Measurements from ENCODE around the gene TNRC6C. TPM values are rescaled to one million over a fixed set of nuclear protein-coding genes. Genes with fewer than 3 reads are reported as not detected.
A peak's percentile ranks its signal among the peaks of the same experiment; 100 is the strongest.

TNRC6C gene
- total and polyA plus RNA-seq, 5 donors from 2014 or later, result 2.3 to 77.1 (median 3.0) TPM

DNA sequence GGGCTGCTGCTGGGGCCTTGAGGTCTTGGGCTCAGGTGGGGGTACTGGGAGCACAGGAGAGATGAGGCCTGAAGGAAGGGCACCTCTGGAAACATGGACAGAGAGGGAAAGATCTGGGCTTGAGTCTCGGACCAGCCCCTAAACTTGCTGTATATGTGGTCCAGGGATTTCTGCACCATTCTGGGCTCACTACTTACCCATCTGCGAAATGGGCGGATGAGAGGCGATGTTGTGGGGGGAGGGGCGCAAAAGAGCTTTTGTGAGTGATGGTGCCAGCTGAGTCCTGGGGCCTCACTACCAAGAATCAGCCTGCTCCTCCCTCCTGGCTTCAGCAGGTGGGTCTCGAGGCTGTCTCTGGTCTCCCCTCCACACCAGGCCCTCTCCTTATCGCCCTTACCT lies 188.0 kb downstream of the TNRC6C start:
- ATAC-seq (ENCODE audit: low read depth in 2 of 2) (no peak), DNase-seq (no peak)
- H3K9me3 ChIP-seq (ENCODE audit: control insufficient read depth in 2 of 2, low read length in 2 of 2), result no peaks in the 10 kb centered on the region
- Mint-ChIP-seq H3K27me3 (peaks cover 4% of the 10 kb centered on the region), H3K4me1 (peaks cover 0 to 41% (median 10%) of the 10 kb centered on the region in 4 donors), H3K36me3 (peaks cover under 1% of the 10 kb centered on the region), H3K9me3 (no peaks in the 10 kb centered on the region), H3K27ac (peak overlapping the region in 1 of 3 donors; percentile 84), H3K4me3 (no peak overlapping the region)
- H3K27me3 ChIP-seq (ENCODE audit: control insufficient read depth, insufficient read depth, low read length), result no peaks in the 10 kb centered on the region
- H3K27ac ChIP-seq (ENCODE audit: insufficient read depth, low read length, poor library complexity, severe bottlenecking), result no peak overlapping the region
- H3K36me3 ChIP-seq (ENCODE audit: control insufficient read depth, insufficient read depth, low read length), result peaks cover 8% of the 10 kb centered on the region
- peaks cover 33% of the 10 kb centered on the region for H3K4me1 ChIP-seq (ENCODE audit: control insufficient read depth, insufficient read depth, low read length, poor library complexity, severe bottlenecking)
- H3K4me3 ChIP-seq (ENCODE audit: low read depth, low read length), result no peak overlapping the region

- peaks cover 8% of the 10 kb centered on the region for H3K36me3 ChIP-seq (ENCODE audit: control insufficient read depth, insufficient read depth, low read length)
- no peak overlapping the region for H3K27ac ChIP-seq (ENCODE audit: insufficient read depth, low read length, poor library complexity, severe bottlenecking)
- no peak overlapping the region for H3K4me3 ChIP-seq (ENCODE audit: low read depth, low read length)
- no peaks in the 10 kb centered on the region for H3K9me3 ChIP-seq (ENCODE audit: control insufficient read depth in 2 of 2, low read length in 2 of 2)
- Mint-ChIP-seq H3K9me3 (no peaks in the 10 kb centered on the region), H3K4me3 (no peak overlapping the region), H3K4me1 (peaks cover 0 to 39% (median 10%) of the 10 kb centered on the region in 4 donors), H3K27me3 (peaks cover 4% of the 10 kb centered on the region), H3K36me3 (no peaks in the 10 kb centered on the region), H3K27ac (peak overlapping the region in 2 of 3 donors; percentile 36 to 84)
- peaks cover 29% of the 10 kb centered on the region for H3K4me1 ChIP-seq (ENCODE audit: control insufficient read depth, insufficient read depth, low read length, poor library complexity, severe bottlenecking)
- no peaks in the 10 kb centered on the region for H3K27me3 ChIP-seq (ENCODE audit: control insufficient read depth, insufficient read depth, low read length)
- ATAC-seq (ENCODE audit: low read depth in 2 of 2) (no peak), DNase-seq (no peak)
Measured at GRCh38 chr17:78146881-78147280, 188.4 kb downstream of the TNRC6C start.

DNA sequence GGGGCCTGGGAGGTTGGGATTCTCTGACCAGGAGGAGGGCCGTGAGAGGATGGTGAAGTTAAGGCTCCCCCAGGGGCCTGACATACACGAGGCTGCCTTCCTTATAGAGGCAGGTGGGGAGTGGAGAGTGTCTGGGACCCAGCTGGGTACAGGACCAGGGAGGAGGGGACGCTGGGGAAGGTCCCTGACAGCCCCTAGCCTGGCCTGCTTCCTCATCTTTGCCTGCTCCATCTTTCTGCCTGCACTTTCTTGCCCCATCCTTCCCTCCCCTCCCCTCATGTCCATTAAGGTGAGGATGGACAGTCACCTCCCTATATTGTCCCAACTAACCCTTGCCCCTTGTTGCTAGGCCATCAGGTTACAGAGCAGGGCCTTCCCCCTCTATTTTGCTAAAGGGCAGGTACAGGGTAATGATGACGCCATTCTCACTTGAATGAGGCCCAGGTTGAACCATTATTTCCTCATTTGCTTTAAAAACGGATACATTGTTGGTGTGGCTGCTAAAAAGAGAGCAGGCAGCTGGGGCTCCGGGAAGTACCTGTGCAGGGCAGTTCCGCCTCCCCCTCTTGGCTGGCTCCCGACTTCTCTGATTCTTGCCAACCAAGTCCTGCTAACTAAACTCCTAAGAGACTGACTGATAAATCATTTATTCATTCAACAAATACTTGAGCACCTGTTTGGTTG lies 189.0 kb downstream of the TNRC6C start:
- Histone ChIP-seq H3K27me3 (ENCODE audit: control insufficient read depth, insufficient read depth, low read length) (no peaks in the 10 kb centered on the region), H3K4me3 (ENCODE audit: low read depth, low read length) (no peak overlapping the region), H3K36me3 (ENCODE audit: control insufficient read depth, insufficient read depth, low read length) (peaks cover 3% of the 10 kb centered on the region), H3K27ac (ENCODE audit: insufficient read depth, low read length, poor library complexity, severe bottlenecking) (no peak overlapping the region), H3K9me3 (ENCODE audit: control insufficient read depth in 2 of 2, low read length in 2 of 2) (no peaks in the 10 kb centered on the region), H3K4me1 (ENCODE audit: control insufficient read depth, insufficient read depth, low read length, poor library complexity, severe bottlenecking) (peaks cover 24% of the 10 kb centered on the region)
- DNase-seq, result no peak
- Mint-ChIP-seq H3K27me3 (peaks cover 4% of the 10 kb centered on the region), H3K4me3 (peak overlapping the region in 2 of 4 donors; percentile 7 to 28), H3K9me3 (no peaks in the 10 kb centered on the region), H3K4me1 (peaks cover 0 to 33% (median 9%) of the 10 kb centered on the region in 4 donors), H3K36me3 (no peaks in the 10 kb centered on the region), H3K27ac (peak overlapping the region; percentile 52 to 84 (median 73))
- ATAC-seq (ENCODE audit: low read depth in 2 of 2), result peak; percentile 60 to 61

- peaks cover 20% of the 10 kb centered on the region for H3K4me1 ChIP-seq (ENCODE audit: control insufficient read depth, insufficient read depth, low read length, poor library complexity, severe bottlenecking)
- Mint-ChIP-seq H3K36me3 (no peaks in the 10 kb centered on the region), H3K9me3 (no peaks in the 10 kb centered on the region), H3K27me3 (peaks cover 4% of the 10 kb centered on the region), H3K4me3 (no peak overlapping the region), H3K27ac (peak overlapping the region in 2 of 3 donors; percentile 73 to 86), H3K4me1 (peaks cover 0 to 25% (median 8%) of the 10 kb centered on the region in 4 donors)
- no peak overlapping the region for H3K27ac ChIP-seq (ENCODE audit: insufficient read depth, low read length, poor library complexity, severe bottlenecking)
- no peaks in the 10 kb centered on the region for H3K27me3 ChIP-seq (ENCODE audit: control insufficient read depth, insufficient read depth, low read length)
- H3K4me3 ChIP-seq (ENCODE audit: low read depth, low read length), result no peak overlapping the region
- no peaks in the 10 kb centered on the region for H3K9me3 ChIP-seq (ENCODE audit: control insufficient read depth in 2 of 2, low read length in 2 of 2)
- DNase-seq (no peak), ATAC-seq (ENCODE audit: low read depth in 2 of 2) (no peak)
- no peaks in the 10 kb centered on the region for H3K36me3 ChIP-seq (ENCODE audit: control insufficient read depth, insufficient read depth, low read length)
Measured at GRCh38 chr17:78148286-78149016, 189.9 kb downstream of the TNRC6C start.

DNA sequence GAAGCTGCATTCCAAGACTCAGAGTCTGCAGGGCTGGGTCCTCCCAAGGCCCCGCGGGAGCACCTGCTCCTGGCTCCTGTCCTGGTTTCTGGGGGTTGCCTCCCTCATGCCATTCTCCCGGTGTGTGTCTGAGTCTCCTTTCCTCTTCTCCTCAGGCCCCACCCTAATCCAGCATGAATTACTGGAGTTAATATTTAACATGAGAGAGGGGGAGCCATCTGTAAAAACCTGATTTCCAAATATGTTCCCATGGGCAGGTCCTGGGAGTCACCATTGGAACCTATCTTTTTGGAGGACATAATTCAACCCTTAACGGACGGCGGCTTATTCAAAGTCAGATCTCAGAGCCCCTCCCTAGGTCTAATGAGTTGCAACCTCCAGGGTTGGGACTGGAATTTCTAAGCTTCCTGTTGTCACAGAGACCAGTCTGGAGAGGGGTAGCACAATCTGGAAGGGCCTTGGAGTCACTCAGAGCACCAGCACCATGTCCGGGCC lies 193.1 kb downstream of the TNRC6C start:
- H3K4me3 ChIP-seq (ENCODE audit: low read depth, low read length), result no peak overlapping the region
- no peak for ATAC-seq (ENCODE audit: low read depth in 2 of 2)
- peaks cover 14% of the 10 kb centered on the region for H3K4me1 ChIP-seq (ENCODE audit: control insufficient read depth, insufficient read depth, low read length, poor library complexity, severe bottlenecking)
- Mint-ChIP-seq H3K9me3 (no peaks in the 10 kb centered on the region), H3K27me3 (peaks cover 4% of the 10 kb centered on the region), H3K4me3 (no peak overlapping the region), H3K4me1 (peaks cover 0 to 16% (median 8%) of the 10 kb centered on the region in 4 donors), H3K27ac (no peak overlapping the region), H3K36me3 (no peaks in the 10 kb centered on the region)
- DNase-seq, result no peak
- H3K27me3 ChIP-seq (ENCODE audit: control insufficient read depth, insufficient read depth, low read length), result no peaks in the 10 kb centered on the region
- H3K27ac ChIP-seq (ENCODE audit: insufficient read depth, low read length, poor library complexity, severe bottlenecking), result no peak overlapping the region
- no peaks in the 10 kb centered on the region for H3K9me3 ChIP-seq (ENCODE audit: control insufficient read depth in 2 of 2, low read length in 2 of 2)
- no peaks in the 10 kb centered on the region for H3K36me3 ChIP-seq (ENCODE audit: control insufficient read depth, insufficient read depth, low read length)

DNA sequence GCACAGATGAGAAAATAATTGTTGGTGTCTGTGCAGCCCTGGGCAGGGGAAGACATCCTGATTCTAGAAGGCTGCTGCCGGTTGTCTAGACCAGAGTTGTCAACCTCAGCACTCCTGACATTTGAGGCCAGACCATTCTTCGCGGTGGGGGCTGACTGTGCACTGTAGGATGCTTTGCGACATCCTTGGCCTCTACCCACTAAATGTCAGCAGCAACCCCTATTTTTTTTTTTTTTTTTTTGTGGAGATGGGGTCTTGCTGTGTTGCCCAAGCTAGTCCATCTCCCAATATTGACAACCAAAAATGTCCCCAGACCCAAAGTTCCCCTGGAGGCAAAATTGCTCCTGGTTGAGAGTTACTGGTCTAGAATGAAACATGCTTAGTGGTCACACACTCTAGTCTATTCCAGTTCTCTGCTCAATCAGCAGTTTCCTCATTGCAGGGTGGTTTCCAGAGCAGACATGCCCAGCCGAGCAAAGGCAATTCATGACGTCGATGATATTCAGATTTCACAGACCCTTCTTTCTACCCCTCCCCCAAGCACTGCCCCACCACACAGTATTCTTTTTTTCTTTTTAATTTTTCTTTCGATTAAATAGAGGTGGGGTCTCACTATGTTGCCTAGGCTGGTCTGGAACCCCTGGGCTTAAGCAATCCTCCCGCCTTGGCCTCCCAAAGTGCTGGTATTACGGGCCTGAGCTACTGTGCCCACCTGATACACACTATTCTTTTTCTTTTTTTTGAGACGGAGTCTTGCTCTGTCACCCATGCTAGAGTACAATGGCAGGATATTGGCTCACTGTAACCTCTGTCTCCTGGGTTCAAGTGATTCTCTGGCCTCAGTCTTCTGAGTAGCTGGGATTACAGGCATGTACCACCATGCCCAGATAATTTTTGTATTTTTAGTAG lies 196.7 kb downstream of the TNRC6C start:
- peaks cover 4% of the 10 kb centered on the region for H3K27me3 Mint-ChIP-seq
- no peak overlapping the region for H3K27ac Mint-ChIP-seq
- no peak for DNase-seq

More for the DNA sequence above, 196.7 kb downstream of the TNRC6C start:
- no peaks in the 10 kb centered on the region for H3K27me3 ChIP-seq (ENCODE audit: control insufficient read depth, insufficient read depth, low read length)
- no peak overlapping the region for H3K4me3 Mint-ChIP-seq
- no peak overlapping the region for H3K27ac ChIP-seq (ENCODE audit: insufficient read depth, low read length, poor library complexity, severe bottlenecking)
- H3K4me1 ChIP-seq (ENCODE audit: control insufficient read depth, insufficient read depth, low read length, poor library complexity, severe bottlenecking), result no peaks in the 10 kb centered on the region
- H3K4me3 ChIP-seq (ENCODE audit: low read depth, low read length), result no peak overlapping the region
- H3K9me3 ChIP-seq (ENCODE audit: control insufficient read depth in 2 of 2, low read length in 2 of 2), result no peaks in the 10 kb centered on the region
- H3K4me1 Mint-ChIP-seq, result peaks cover 0 to 10% (median 3%) of the 10 kb centered on the region in 4 donors
- H3K36me3 ChIP-seq (ENCODE audit: control insufficient read depth, insufficient read depth, low read length), result no peaks in the 10 kb centered on the region
- no peaks in the 10 kb centered on the region for H3K9me3 Mint-ChIP-seq
- peak; percentile 59 to 60 for ATAC-seq (ENCODE audit: low read depth in 2 of 2)
- no peaks in the 10 kb centered on the region for H3K36me3 Mint-ChIP-seq
